HG03457 (cell line): ENCODE measurements around the gene AGPAT3.
"Not testable (repeated sequence)": the region's sequence is repeated elsewhere in the genome, so short reads cannot be mapped to it uniquely, and the experiment has no call there.

Experiments
- ATAC-seq: cut with Tn5 transposase; IDR thresholded peaks from one replicate; pipeline ENCODE4 v1.9.1; 2021; ENCODE audit warnings: moderate number of reproducible peaks; ENCODE audit not compliant: unreplicated experiment

AGPAT3 gene

DNA sequence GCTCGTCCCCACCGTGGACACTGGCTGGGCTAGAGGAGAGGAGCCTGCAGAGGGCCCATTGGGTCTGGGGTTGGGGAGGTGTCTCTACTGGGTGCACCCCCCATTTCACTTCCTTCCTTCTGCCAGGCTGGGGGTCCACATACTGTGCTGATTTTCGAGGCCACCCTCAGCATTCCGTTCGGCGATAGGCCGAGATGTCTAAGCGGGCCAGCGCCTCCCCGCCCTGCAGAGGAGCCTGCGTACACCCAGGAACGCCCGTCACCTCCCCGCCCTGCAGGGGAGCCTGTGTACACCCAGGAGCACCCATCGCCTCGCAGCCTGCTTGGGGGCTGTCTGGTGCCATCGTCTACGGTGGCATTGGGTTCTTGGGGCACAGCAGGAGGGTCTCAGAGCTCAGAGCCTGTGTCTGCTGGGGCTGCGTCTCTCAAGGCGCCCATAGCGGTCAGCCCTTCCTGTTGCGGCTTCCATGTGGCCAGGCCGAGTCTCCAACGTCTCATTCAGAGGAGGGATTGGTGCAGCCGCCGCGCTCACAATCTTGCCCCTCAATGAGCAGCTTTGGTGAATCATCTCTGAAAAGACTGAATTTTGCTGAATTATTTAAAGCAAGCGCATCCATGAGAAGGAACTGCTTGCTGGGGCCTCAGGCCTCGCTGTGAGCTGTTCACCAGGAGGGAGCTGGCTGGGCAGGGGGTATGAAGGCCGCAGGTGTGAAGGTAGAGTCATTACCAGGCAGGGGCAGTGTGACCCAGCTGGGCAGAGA, 30.7 kb upstream of the AGPAT3 start:
- no peak for ATAC-seq

DNA sequence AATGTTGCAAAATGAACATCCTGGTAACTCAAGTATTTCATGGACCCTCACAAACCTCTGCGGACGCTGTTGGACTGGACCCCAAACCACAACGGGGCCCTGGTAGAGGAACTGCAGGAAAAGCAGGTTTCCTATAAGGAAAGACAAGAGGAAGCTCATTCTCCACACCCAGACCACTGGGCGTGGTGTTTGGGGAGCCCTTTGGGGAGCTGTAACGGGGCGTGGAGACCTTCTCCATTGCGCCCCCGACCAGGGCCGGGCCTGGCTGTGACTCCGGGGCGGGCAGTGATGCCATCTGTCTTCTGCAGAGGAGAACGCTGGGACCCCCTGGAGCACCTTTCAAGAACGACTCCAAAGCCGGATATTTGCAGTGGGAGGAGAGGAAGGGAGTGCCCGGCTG, 30.0 kb upstream of the AGPAT3 start:
- no peak for ATAC-seq

DNA sequence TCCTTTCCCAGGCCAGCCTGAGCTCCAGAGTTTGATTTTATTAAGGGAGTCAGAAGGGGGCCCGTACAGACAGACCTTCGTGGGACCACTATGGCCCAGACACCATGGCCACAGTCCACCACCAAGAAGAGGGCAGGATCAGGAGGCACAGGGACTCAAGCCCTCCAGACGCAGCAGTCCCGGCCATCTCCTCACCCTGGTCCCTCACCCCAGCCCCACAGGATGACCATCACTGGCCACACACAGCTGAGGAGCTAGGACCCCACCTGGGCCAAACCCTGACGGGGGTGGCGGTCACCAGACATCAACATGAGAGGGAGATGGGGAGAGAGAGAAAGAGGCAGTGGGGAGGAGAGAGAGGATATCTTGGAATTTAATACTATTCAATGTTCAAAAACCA, 29.2 kb upstream of the AGPAT3 start:
- no peak for ATAC-seq

DNA sequence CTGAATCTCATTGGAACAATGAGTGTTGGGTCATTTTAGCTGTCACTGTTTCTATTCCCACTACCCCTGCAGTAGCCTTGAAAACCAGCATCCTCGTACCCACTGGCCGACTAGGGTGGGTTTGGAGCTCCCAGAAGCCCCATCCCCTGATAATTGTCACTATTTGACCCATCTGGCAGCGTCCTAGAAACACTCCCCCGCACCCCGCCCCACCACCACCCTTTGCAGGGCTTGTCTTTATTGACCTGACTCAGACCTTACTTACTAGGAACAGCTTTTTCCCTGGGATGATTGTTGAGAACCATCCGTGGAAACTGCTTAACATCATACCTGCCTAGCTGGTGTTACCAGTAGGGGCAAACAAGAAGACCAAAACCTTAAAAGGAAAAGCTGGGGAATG, 28.4 kb upstream of the AGPAT3 start:
- no peak for ATAC-seq

- ATAC-seq: no peak
These were observed 24.8 kb upstream of the AGPAT3 start for GRCh38 chr21:43840259-43840658.

GRCh38 chr21:43842742-43843141, 22.3 kb upstream of the AGPAT3 start:
- no peak for ATAC-seq

GRCh38 chr21:43844906-43845305, 20.1 kb upstream of the AGPAT3 start:
- ATAC-seq: not testable (repeated sequence)

GRCh38 chr21:43845386-43845785, 19.6 kb upstream of the AGPAT3 start:
- ATAC-seq: no peak

- ATAC-seq: no peak
These were observed 18.6 kb upstream of the AGPAT3 start for GRCh38 chr21:43846430-43846829.

DNA sequence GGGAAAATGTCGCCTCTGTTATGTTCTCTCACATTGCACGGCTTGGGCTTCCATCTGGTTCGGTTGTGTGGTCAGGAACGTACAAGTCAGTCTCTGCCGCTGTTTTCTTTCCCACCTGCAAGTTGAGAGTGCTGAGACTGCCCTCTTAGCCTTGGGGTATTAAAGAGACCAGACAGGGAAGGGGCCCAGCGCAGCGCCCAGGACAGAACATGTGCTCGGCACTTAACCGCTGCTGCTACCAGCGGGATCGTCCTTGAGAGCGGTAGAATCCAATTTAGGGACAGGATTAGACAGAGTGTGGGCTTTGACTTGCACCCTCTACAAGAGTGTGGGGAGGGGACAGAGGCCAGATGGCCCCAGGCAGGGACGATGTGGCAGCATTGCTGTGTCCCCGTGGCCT, 17.7 kb upstream of the AGPAT3 start:
- ATAC-seq: no peak

- ATAC-seq: no peak
These were observed 16.3 kb upstream of the AGPAT3 start for GRCh38 chr21:43848771-43849170.

- no peak for ATAC-seq
These were observed 15.3 kb upstream of the AGPAT3 start for GRCh38 chr21:43849532-43850299.

DNA sequence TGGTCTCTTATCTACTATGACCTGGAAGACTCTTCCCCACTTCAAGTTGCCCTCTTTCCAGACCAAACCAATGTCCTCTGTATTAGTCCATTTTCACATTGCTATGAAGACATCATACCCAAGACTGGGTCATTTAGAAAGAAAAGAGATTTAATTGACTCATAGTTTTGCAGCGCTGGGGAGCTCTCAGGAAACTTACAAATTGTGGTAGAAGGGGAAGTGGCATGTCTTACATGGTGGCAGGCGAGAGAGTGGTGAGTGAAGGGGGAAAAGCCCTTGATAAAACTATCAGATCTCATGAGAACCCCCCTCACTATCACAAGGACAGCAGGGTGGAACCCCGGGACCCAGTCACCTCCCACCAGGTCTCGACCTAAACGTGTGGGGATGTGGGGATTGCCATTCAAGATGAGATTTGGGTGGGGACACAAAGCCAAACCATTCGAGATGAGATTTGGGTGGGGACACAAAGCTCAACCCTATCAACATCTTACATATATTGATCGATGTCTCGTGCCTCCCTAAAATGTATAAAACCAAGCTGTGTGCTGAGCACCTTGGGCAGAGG, 14.2 kb upstream of the AGPAT3 start:
- ATAC-seq: no peak

DNA sequence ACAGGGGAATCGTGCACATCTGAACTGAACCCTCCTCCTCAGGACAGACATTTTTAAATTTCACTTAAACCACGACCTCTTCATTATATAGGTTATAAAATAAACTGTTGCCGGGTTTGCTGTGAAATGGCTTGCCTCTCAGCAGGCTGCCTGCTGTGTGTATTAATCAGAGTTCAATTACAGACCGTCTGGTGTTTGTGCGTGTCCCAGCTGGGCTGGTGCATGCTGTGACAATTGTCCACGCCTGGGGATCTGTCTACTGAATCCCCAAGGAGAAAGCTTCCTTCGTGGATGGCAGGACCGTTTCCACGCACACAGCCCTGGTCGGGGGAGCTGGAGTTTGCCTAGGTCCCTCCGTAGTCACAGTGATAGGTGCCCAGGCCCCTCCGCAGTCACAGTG, 13.4 kb upstream of the AGPAT3 start:
- ATAC-seq: no peak

GRCh38 chr21:43853851-43854772, 10.9 kb upstream of the AGPAT3 start:
- no peak for ATAC-seq

GRCh38 chr21:43854773-43855633, 10.0 kb upstream of the AGPAT3 start:
- no peak for ATAC-seq

GRCh38 chr21:43855955-43856354, 9.1 kb upstream of the AGPAT3 start:
- ATAC-seq: no peak

DNA sequence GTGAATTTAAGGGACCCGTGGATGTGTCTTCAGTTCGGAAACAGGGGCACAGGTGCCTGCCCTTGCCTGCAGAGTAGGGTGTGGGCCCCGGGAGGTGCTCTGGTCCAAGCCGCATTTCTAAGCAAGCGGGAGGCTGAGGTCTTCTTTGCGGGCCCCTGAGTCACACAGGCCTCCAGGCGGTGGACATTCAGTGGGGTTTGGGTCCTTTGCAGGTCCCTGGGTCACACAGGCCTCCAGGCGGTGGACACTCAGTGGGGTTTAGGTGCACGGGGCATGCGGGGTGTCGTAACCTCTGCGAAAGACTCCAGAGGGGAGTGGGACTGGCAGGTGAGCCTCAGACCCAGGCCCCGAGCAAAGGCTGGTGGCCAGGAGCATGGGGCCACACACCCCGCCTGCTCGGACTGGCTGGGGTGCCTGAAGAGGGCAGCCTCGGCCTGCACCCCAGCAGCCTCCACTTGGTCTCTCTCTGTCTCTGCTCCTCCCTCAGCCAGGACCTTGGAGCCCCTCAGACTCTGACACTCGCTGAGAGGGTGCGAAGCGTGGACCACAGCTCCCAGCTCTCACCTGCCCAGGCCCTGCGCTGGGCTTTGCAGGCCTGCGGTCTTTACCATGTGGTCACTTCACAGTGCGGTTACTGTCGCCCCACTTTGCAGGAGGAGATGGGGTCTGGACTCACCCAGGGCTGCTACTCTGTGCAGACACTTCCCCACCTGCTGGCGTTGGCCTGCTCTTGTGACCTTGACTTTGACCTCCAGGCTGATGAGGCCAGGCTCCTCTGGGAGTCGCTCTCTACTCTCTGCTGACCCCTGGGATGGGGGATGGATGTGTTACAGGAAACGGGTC, 6.0 kb upstream of the AGPAT3 start:
- ATAC-seq: no peak

DNA sequence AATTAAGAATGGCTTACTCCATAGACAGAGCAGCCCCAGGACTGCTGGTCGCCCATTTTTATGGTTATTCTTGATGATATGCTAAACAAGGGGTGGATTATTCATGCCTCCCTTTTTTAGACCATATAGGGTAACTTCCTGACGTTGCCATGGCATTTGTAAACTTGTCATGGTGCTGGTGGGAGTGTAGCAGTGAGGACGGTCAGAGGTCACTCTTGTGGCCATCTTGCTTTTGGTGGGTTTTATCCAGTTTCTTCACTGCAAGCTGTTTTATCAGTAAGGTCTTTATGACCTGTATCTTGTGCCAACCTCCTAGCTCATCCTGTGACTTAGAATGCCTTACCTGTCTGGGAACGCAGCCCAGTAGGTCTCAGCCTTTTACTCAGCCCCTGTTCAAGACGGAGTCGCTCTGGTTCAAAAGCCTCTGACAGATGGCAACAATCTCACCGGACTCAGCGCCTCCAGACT, 5.2 kb upstream of the AGPAT3 start:
- no peak for ATAC-seq
